Activated CD4-positive, alpha-beta T cell treated with anti-CD3 and anti-CD28 coated beads, Interleukin-2, amount 10 ng/mL, durations not matched to agents 7 days and 5 days (primary cell): ENCODE measurements around the gene CTNNA3. TPM values are rescaled to one million over a fixed set of nuclear protein-coding genes. Genes with fewer than 3 reads are reported as not detected.

ENCODE experiments used
- CTCF ChIA-PET: fragments of 350-600 bp; sonication (Branson Sonifier 250); formaldehyde crosslinking; loops from one replicate; lab custom pipeline; 2021; ENCODE audit warnings: antibody characterized with exemption; lab: Charles Lee
- POLR2A ChIA-PET: fragments of 350-600 bp; sonication (Branson Sonifier 250); formaldehyde crosslinking; loops from one replicate; lab custom pipeline; 2021; ENCODE audit warnings: antibody characterized with exemption; lab: Charles Lee
- DNase-seq: peaks from one replicate; pipeline ENCODE4 v3.0.0-alpha.2; 2020
- H3K27ac Mint-ChIP-seq: one replicate; pipeline ENCODE4 v1.8.0; 2021; ENCODE audit warnings: mild to moderate bottlenecking, moderate library complexity, mixed read lengths
- H3K27me3 Mint-ChIP-seq: one replicate; pipeline ENCODE4 v1.8.0; 2021; ENCODE audit warnings: mixed read lengths
- H3K36me3 Mint-ChIP-seq: one replicate; pipeline ENCODE4 v1.8.0; 2021; ENCODE audit warnings: low read depth, mixed read lengths
- H3K4me1 Mint-ChIP-seq: one replicate; pipeline ENCODE4 v1.8.0; 2021; ENCODE audit warnings: mixed read lengths
- H3K4me3 Mint-ChIP-seq: one replicate; pipeline ENCODE4 v1.8.0; 2021; ENCODE audit warnings: mild to moderate bottlenecking, moderate library complexity, mixed read lengths
- H3K9me3 Mint-ChIP-seq: one replicate; pipeline ENCODE4 v1.8.0; 2021; ENCODE audit warnings: mixed read lengths
- total RNA-seq, 2 experiments: library from RNA; stranded (reverse); gene quantifications; one replicate each; pipeline ENCODE4 v1.2.3, GENCODE V29; 2021

Gene CTNNA3
- total RNA-seq, 2 experiments from 2014 or later: 0.57 to 0.58 TPM

DNA sequence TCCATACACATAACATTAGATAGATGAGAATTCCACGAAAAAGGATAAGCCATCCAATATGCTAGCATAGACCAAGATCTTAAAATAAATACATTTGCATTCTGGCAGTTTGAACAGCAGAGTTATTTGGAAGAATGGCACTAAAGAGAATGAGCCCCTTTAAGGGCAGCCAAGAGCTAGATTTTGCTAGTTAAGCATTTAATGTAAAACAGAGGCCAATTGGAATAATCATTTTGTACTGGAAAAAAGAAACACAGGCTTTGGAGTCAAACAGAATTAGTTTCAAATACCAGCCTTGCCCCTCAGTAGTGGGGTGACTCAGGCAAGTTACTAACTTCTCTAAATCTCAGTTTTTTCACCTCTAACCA is 714.0 kb downstream of the CTNNA3 start:
- H3K4me1 Mint-ChIP-seq: no peaks in the 10 kb centered on the region
- H3K27ac Mint-ChIP-seq: no peak overlapping the region
- H3K9me3 Mint-ChIP-seq: no peaks in the 10 kb centered on the region
- no peaks in the 10 kb centered on the region for H3K27me3 Mint-ChIP-seq
- H3K4me3 Mint-ChIP-seq: no peak overlapping the region
- no peaks in the 10 kb centered on the region for H3K36me3 Mint-ChIP-seq
- CTCF ChIA-PET: no interaction called here
- DNase-seq: no peak
- POLR2A ChIA-PET: no interaction called here

DNA sequence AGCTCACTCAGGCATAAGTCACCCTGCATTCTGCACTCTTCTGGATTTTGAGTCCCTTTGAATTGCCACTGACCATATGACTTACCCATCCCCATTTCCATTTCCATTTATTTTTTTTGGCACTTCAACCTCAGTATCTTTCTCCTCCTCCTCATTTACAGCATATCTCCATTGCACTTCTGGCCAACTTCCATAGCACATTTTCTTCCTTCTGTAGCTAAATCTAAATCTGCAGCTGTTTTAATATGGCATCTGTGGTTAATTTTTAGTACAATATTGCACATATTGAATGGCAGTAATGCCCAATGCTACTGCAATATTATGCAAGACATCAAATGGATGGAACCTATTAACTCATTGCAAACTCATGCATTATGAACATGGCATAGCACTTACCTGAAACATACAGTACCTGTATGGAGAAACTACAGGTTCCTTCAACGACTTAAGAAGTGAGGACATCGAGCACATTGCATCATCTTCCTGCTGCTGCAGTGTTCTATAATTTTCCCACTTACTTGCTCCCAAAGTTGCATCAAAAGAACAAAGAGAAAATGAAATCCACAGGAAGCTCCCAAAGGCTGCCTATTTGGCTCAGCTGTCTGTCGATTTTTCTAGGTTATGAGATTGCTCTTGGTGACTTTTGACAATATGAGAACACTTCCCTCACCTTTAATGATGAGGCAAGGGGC is 714.5 kb downstream of the CTNNA3 start:
- no peaks in the 10 kb centered on the region for H3K9me3 Mint-ChIP-seq
- ChIA-PET POLR2A (no interaction called here), CTCF (no interaction called here)
- no peak overlapping the region for H3K27ac Mint-ChIP-seq
- no peak overlapping the region for H3K4me3 Mint-ChIP-seq
- H3K27me3 Mint-ChIP-seq: no peaks in the 10 kb centered on the region
- no peaks in the 10 kb centered on the region for H3K36me3 Mint-ChIP-seq
- DNase-seq: no peak
- H3K4me1 Mint-ChIP-seq: no peaks in the 10 kb centered on the region

DNA sequence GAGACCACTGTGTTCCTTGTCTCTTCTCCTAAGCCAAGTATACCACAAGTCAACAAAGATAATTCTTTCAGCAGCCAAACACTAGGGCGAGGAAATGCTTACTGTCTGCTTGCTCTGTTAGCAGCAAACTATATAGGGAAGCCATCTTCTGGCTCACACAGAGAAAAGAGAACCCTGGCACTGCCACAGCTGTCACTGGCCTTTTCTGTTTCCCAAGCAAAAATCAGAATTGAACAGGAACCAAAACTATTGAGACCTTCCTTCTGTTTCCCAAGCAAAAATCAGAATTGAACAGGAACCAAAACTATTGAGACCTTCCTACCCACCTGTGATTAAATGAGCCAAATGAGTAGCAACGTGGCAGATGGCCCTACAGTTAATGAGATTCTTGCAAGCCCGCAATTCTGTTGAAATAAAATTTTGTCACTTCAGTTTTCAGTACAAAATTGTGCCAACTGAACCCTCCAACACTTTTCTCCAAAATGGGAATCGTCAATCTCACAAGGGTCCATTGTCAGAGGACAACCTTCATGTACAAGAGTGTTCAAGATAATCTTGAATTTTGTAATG is 715.7 kb downstream of the CTNNA3 start:
- Mint-ChIP-seq H3K27ac (no peak overlapping the region), H3K4me1 (no peaks in the 10 kb centered on the region), H3K27me3 (no peaks in the 10 kb centered on the region), H3K36me3 (no peaks in the 10 kb centered on the region), H3K4me3 (no peak overlapping the region), H3K9me3 (no peaks in the 10 kb centered on the region)
- ChIA-PET POLR2A (no interaction called here), CTCF (no interaction called here)
- DNase-seq: no peak

DNA sequence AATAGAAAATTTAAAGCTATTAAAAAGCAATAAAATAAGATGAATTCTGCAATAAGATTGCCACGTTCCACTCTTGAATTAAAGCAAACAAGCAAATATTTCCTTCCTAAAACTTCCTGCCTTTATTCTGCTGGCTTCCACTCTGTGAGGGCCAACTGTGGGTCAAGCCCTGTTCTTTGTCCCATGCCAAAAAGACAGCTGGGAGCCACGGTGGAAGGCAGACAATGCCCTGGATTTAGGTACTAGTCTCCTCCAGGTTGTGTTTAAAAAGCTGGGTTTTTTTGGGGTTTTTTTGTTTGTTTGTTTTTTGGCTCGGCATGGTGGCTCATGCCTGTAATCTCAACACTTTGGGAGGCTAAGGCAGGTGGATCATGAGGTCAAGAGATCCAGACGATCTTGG is 731.0 kb downstream of the CTNNA3 start:
- Mint-ChIP-seq H3K27ac (no peak overlapping the region), H3K9me3 (no peaks in the 10 kb centered on the region), H3K4me1 (no peaks in the 10 kb centered on the region), H3K27me3 (no peaks in the 10 kb centered on the region), H3K36me3 (no peaks in the 10 kb centered on the region), H3K4me3 (no peak overlapping the region)
- DNase-seq: no peak
- ChIA-PET CTCF (interaction anchor here (0.7 kb wide), 1 partner anchor 575 kb away, joined by 3 read pairs; no protein-coding TSS in a partner anchor), POLR2A (no interaction called here)

DNA sequence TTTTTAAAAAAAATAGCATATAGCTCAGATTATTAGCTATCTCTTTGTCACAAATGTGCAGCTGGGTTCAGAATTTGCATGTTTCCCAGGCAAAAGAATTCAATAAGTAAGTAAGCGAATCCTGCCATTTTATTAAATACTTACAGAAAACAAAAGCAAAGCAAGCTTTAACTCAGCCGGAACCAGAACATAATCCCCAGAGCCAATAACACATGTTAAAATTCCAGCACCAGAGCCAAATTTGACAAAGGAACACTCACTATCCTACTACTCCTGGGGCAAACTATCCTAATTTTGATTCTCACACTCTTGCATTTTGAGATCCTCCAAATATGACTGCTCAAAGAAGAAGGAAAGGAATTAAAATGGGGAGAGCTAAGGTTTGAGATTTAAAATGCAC is 737.5 kb downstream of the CTNNA3 start:
- H3K27me3 Mint-ChIP-seq: no peaks in the 10 kb centered on the region
- ChIA-PET CTCF (no interaction called here), POLR2A (interaction anchor here (0.6 kb wide), 2 partner anchors 8 to 190 kb away, joined by 3 to 8 read pairs; no protein-coding TSS in a partner anchor)
- no peaks in the 10 kb centered on the region for H3K36me3 Mint-ChIP-seq
- H3K4me3 Mint-ChIP-seq: no peak overlapping the region
- no peaks in the 10 kb centered on the region for H3K9me3 Mint-ChIP-seq
- no peak overlapping the region for H3K27ac Mint-ChIP-seq
- DNase-seq: no peak
- H3K4me1 Mint-ChIP-seq: no peaks in the 10 kb centered on the region

DNA sequence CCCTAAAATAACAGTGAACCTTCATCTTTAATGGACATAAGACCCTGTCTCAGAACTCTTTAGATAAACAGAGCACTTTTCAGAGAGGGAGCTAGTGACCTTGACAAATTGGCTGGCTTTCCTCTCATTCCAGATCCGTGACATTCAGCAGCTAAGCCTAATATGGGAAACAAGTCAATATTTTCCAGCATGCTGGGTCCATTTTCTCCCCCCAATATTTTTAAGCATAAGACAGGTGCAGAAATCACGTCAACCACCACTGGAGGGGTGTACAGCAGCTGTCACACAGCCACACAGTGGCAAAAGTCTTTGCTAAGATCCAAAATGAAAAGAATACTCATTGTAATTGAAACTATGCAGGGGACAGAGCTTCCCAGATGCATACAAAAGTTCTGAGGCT is 744.1 kb downstream of the CTNNA3 start:
- ChIA-PET CTCF (no interaction called here), POLR2A (no interaction called here)
- Mint-ChIP-seq H3K27me3 (no peaks in the 10 kb centered on the region), H3K9me3 (no peaks in the 10 kb centered on the region), H3K36me3 (no peaks in the 10 kb centered on the region), H3K4me3 (no peak overlapping the region), H3K27ac (no peak overlapping the region), H3K4me1 (no peaks in the 10 kb centered on the region)
- no peak for DNase-seq

DNA sequence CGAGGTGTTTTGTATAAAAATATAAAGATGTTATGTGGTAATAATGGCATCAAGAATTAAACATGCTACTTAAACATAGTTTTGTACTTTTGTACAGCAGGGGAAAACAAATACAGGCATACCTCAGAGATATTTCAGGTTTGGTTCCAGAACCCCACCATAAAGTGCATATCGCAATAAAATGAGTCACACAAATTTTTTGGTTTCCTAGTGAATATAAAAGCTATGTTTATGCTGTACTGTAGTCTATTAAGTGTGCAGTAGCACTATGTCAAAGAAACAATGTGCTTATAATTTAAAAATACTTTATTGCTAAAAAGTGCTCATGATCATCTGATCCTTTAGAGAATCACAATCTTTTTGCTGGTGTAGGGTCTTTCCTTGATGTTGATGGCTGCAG is 752.4 kb downstream of the CTNNA3 start:
- Mint-ChIP-seq H3K27me3 (no peaks in the 10 kb centered on the region), H3K27ac (no peak overlapping the region), H3K9me3 (no peaks in the 10 kb centered on the region), H3K36me3 (no peaks in the 10 kb centered on the region), H3K4me1 (no peaks in the 10 kb centered on the region), H3K4me3 (no peak overlapping the region)
- ChIA-PET CTCF (no interaction called here), POLR2A (no interaction called here)
- no peak for DNase-seq

DNA sequence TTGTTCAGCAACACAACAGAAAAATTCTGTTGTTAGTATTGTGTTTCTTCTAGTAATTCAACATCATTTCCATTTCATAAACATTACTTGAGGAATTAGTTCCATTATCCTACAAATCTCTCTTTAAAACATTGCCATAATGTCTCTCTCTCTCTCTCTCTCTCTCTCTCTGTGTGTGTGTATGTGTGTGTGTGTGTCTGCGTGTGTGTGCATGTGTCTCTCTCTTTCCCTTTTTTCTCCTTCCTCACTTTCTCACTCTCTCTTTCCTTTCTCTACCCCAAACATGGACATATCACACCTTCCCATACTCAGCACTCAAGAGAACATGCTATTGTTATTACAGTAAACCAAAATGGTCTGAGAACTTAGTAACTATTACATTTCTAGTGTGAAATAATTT is 753.6 kb downstream of the CTNNA3 start:
- ChIA-PET CTCF (no interaction called here), POLR2A (no interaction called here)

DNA sequence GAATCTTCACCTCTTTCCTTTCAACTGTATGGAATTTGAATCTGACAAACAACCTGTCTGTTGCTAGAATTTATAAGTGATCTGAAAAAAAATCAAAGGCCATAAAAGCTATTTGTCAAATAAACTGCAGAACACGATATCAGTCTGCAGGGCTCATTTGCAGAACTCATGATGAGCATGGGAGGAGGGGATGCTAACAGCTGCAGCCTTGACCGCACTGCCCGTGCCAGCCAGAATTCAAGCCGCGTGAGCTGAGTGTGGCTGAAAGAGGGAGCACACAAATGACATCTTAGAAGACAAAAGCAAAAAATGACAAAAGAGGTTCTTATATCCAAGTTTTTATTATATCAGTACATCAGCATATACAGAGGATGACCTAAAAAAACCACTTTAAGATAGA is 754.5 kb downstream of the CTNNA3 start:
- ChIA-PET CTCF (no interaction called here), POLR2A (no interaction called here)
- Mint-ChIP-seq H3K9me3 (no peaks in the 10 kb centered on the region), H3K4me1 (no peaks in the 10 kb centered on the region), H3K36me3 (no peaks in the 10 kb centered on the region), H3K4me3 (no peak overlapping the region), H3K27me3 (peaks cover 1% of the 10 kb centered on the region), H3K27ac (no peak overlapping the region)
- no peak for DNase-seq

More for the DNA sequence above, 753.6 kb downstream of the CTNNA3 start:
- DNase-seq: no peak
- H3K36me3 Mint-ChIP-seq: no peaks in the 10 kb centered on the region
- no peak overlapping the region for H3K4me3 Mint-ChIP-seq
- no peak overlapping the region for H3K27ac Mint-ChIP-seq
- H3K4me1 Mint-ChIP-seq: no peaks in the 10 kb centered on the region
- no peaks in the 10 kb centered on the region for H3K9me3 Mint-ChIP-seq
- H3K27me3 Mint-ChIP-seq: peaks cover 1% of the 10 kb centered on the region

DNA sequence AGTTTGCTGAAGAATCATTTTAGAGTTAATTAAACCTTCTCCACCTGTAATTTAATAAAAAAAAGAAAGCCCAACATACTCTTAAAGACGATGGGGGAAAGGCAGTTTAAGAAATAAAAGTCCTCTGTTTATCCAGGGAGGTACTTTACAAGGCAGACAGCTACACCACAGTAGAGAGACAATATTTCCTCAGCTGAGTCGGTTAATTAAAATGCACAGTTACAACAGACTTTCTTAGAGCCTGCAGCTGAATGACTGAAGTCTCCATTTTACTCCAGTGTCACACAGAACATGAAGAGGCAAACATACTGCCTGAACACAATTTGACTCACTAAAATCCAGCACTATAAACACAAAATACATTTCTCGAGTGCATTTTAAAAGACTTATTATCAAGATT is 755.0 kb downstream of the CTNNA3 start:
- ChIA-PET POLR2A (no interaction called here), CTCF (interaction anchor here (0.9 kb wide), 1 partner anchor 12 kb away, joined by 3 read pairs; no protein-coding TSS in a partner anchor)
- Mint-ChIP-seq H3K4me1 (no peaks in the 10 kb centered on the region), H3K27me3 (peaks cover 1% of the 10 kb centered on the region), H3K4me3 (no peak overlapping the region), H3K9me3 (no peaks in the 10 kb centered on the region), H3K36me3 (no peaks in the 10 kb centered on the region), H3K27ac (no peak overlapping the region)
- DNase-seq: no peak

DNA sequence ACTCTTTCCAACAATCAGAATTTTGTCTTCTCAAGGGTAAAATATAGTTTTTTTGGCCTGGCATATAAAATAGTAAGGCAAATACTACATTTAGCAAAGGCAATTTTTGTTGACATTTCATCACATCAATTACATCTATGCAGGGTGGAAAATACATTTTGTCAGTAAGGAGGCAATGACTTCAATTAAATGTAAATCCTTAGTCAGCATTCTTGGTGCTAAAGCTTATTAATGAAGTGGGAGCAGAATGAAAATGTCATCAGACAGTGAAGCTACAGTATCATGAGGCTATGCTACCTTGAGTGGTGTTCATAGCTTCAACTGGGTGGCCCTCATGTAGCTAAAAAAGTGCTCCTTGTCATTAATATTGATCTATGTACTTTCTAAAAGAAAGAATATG is 761.3 kb downstream of the CTNNA3 start:
- Mint-ChIP-seq H3K27me3 (peaks cover 3% of the 10 kb centered on the region), H3K9me3 (no peaks in the 10 kb centered on the region), H3K27ac (no peak overlapping the region), H3K4me3 (no peak overlapping the region), H3K4me1 (no peaks in the 10 kb centered on the region), H3K36me3 (no peaks in the 10 kb centered on the region)
- CTCF ChIA-PET: no interaction called here
- DNase-seq: no peak
- POLR2A ChIA-PET: no interaction called here

DNA sequence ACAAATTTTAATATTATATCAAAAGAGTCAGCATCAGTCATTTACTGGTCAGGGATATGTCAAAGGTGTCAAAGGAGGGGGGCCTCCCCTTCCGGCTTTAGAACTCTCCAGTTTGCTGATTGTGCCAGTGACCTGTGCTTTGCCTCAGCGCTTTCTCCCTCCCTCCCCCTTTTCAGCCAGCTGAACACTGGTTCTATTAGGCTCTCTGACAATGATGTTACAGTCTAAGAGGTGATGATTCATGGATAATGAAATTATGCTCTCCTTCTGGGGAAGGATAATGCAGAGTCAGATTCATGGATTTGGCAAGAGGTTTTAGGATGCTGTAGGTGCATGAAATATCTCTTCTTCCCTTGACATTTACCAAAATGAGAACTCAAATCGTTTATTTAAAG is 764.0 kb downstream of the CTNNA3 start:
- peaks cover 27% of the 10 kb centered on the region for H3K27me3 Mint-ChIP-seq
- no peak overlapping the region for H3K27ac Mint-ChIP-seq
- ChIA-PET POLR2A (no interaction called here), CTCF (no interaction called here)
- H3K9me3 Mint-ChIP-seq: no peaks in the 10 kb centered on the region
- H3K4me3 Mint-ChIP-seq: no peak overlapping the region
- DNase-seq: no peak
- no peaks in the 10 kb centered on the region for H3K36me3 Mint-ChIP-seq
- H3K4me1 Mint-ChIP-seq: no peaks in the 10 kb centered on the region

DNA sequence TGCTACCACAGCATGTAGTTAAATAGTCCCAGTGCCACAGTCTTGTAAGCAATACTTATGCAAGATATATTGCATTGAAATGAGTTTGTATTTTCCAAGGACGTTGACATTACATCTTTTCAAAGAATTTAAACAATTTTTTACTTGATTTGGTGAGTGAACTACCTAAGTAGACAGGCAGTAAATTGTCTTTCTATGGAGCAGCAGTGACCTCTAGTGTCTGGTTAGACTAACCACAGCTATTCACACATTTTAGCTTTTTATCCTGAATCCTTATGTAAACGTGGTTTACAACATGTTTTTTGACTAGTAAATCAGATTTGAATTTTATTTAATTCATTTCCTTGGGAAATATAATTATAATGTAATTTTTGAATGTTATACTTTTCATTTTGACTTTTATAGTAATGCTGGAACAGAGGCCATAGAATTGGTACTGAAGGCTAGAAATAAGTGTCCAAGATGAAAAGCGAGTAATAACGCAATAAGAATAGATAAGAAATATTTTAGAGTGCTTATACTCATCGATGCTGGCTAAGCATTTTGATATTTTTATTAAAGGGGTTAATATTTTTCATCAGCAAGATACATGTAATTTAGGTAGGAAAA is 764.6 kb downstream of the CTNNA3 start:
- Mint-ChIP-seq H3K4me1 (no peaks in the 10 kb centered on the region), H3K4me3 (no peak overlapping the region), H3K36me3 (no peaks in the 10 kb centered on the region), H3K27me3 (peaks cover 29% of the 10 kb centered on the region), H3K27ac (no peak overlapping the region), H3K9me3 (no peaks in the 10 kb centered on the region)
- POLR2A ChIA-PET: no interaction called here
- CTCF ChIA-PET: no interaction called here
- peak; percentile 39 for DNase-seq
